Smooth muscle cell (in vitro differentiated cells): Measurements from ENCODE around the gene CTNNA3. TPM values are rescaled to one million over a fixed set of nuclear protein-coding genes. Genes with fewer than 3 reads are reported as not detected.

ENCODE experiments used
- DNase-seq: peaks from one replicate; lab custom pipeline; 2025; ENCODE audit not compliant: unreplicated experiment; lab: John Stamatoyannopoulos, UW
- H2AFZ ChIP-seq: fragments of 200-600 bp; sonication (generic); 2 replicates; pipeline ENCODE4 v1.6.0; 2016; ENCODE audit warnings: antibody characterized with exemption, low read depth, mild to moderate bottlenecking
- H3F3A ChIP-seq: fragments of 200-600 bp; sonication (generic); 2 replicates; pipeline ENCODE4 v1.6.0; 2017; ENCODE audit warnings: antibody characterized with exemption, low read depth
- H3K27ac ChIP-seq: fragments of 200-600 bp; sonication (generic); 2 replicates; pipeline ENCODE4 v1.5.1; 2016; ENCODE audit warnings: low read depth, mild to moderate bottlenecking
- H3K27me3 ChIP-seq: fragments of 200-600 bp; sonication (generic); 2 replicates; pipeline ENCODE4 v1.6.1; 2016; ENCODE audit warnings: low read depth, mild to moderate bottlenecking
- H3K36me3 ChIP-seq: fragments of 200-600 bp; sonication (generic); 2 replicates; pipeline ENCODE4 v1.5.1; 2016; ENCODE audit warnings: low read depth
- H3K4me1 ChIP-seq: fragments of 200-600 bp; sonication (generic); 2 replicates; pipeline ENCODE4 v1.5.1; 2016; ENCODE audit warnings: low read depth
- H3K4me2 ChIP-seq: fragments of 200-600 bp; sonication (generic); 2 replicates; pipeline ENCODE4 v1.6.0; 2016; ENCODE audit warnings: mild to moderate bottlenecking
- H3K4me3 ChIP-seq: fragments of 200-600 bp; sonication (generic); 2 replicates; pipeline ENCODE4 v1.5.1; 2016; ENCODE audit warnings: mild to moderate bottlenecking
- H3K79me2 ChIP-seq: fragments of 200-600 bp; sonication (generic); 2 replicates; pipeline ENCODE4 v1.6.0; 2016; ENCODE audit warnings: low read depth, mild to moderate bottlenecking
- H3K9ac ChIP-seq: fragments of 200-600 bp; sonication (generic); 2 replicates; pipeline ENCODE4 v1.6.0; 2016; ENCODE audit warnings: low read depth
- H3K9me3 ChIP-seq: fragments of 200-600 bp; sonication (generic); replicated peaks from 2 replicates; pipeline ENCODE4 v1.5.1; 2016; ENCODE audit warnings: low read depth
- H4K20me1 ChIP-seq: fragments of 200-600 bp; sonication (generic); 2 replicates; pipeline ENCODE4 v1.6.0; 2016; ENCODE audit warnings: low read depth
- CTCF ChIP-seq: fragments of 200-600 bp; sonication (generic); IDR thresholded peaks from 2 replicates; pipeline ENCODE4 v1.5.1; 2017; ENCODE audit warnings: borderline replicate concordance, mild to moderate bottlenecking, antibody characterized with exemption; ENCODE audit not compliant: insufficient read depth, poor library complexity, severe bottlenecking
- WGBS: methylation state at CpG from one replicate; pipeline ENCODE4 v1.1.7; 2016; ENCODE audit warnings: low lambda C conversion rate; 5-methylcytosine and 5-hydroxymethylcytosine counted together
- polyA plus RNA-seq: library from polyadenylated mRNA; unstranded; fragments of >200 nt; fragmentation: Nextera tagmentation; extraction: Ambion mirVana; gene quantifications from 2 replicates; pipeline ENCODE4 v1.2.1, GENCODE V29; 2016
- total RNA-seq: library from RNA; depleted of rRNA; stranded (reverse); fragments of >200 nt; gene quantifications from 2 replicates; pipeline ENCODE4 v1.2.3, GENCODE V29; 2014

The CTNNA3 gene
- total and polyA plus RNA-seq, 2 experiments from 2014 or later: 1.3 TPM; not detected in 1

- 84% methylated on average over 1 of the region's 1 CpG for WGBS
- no peak for DNase-seq
- H3K36me3 ChIP-seq: no peaks in the 10 kb centered on the region
Measured at GRCh38 chr10:67119651-67120050, 576.3 kb downstream of the CTNNA3 start.

GRCh38 chr10:67115972-67116371, 580.0 kb downstream of the CTNNA3 start:
- no peak for DNase-seq
- Histone ChIP-seq H3K4me2 (no peak overlapping the region), H3F3A (no peaks in the 10 kb centered on the region), H3K27ac (no peak overlapping the region), H3K9ac (no peak overlapping the region), H3K9me3 (no peaks in the 10 kb centered on the region), H2AFZ (no peak overlapping the region), H3K4me3 (no peak overlapping the region), H3K36me3 (no peaks in the 10 kb centered on the region), H4K20me1 (no peaks in the 10 kb centered on the region), H3K79me2 (no peaks in the 10 kb centered on the region), H3K4me1 (no peaks in the 10 kb centered on the region), H3K27me3 (no peaks in the 10 kb centered on the region)
- 78% methylated on average over 1 of the region's 1 CpG for WGBS
- TF ChIP-seq CTCF: no peak

More at GRCh38 chr10:67119651-67120050, 576.3 kb downstream of the CTNNA3 start:
- no peaks in the 10 kb centered on the region for H3K27me3 ChIP-seq
- no peaks in the 10 kb centered on the region for H3K79me2 ChIP-seq
- no peak overlapping the region for H3K27ac ChIP-seq
- H3K9ac ChIP-seq: no peak overlapping the region
- H2AFZ ChIP-seq: no peak overlapping the region
- no peak overlapping the region for H3K4me3 ChIP-seq
- no peaks in the 10 kb centered on the region for H3F3A ChIP-seq
- H3K9me3 ChIP-seq: no peaks in the 10 kb centered on the region
- H3K4me2 ChIP-seq: no peak overlapping the region
- H3K4me1 ChIP-seq: no peaks in the 10 kb centered on the region
- no peaks in the 10 kb centered on the region for H4K20me1 ChIP-seq
- no peak for TF ChIP-seq CTCF

- no peak for TF ChIP-seq CTCF
- no peak for DNase-seq
- Histone ChIP-seq H3K4me1 (no peaks in the 10 kb centered on the region), H3K79me2 (no peaks in the 10 kb centered on the region), H3K4me2 (no peak overlapping the region), H2AFZ (no peak overlapping the region), H3K4me3 (no peak overlapping the region), H3K27ac (no peak overlapping the region), H3K9me3 (no peaks in the 10 kb centered on the region), H3F3A (no peaks in the 10 kb centered on the region), H3K36me3 (no peaks in the 10 kb centered on the region), H3K9ac (no peak overlapping the region), H4K20me1 (no peaks in the 10 kb centered on the region), H3K27me3 (no peaks in the 10 kb centered on the region)
- 93% methylated on average over 2 of the region's 2 CpGs for WGBS
Measured at GRCh38 chr10:67114945-67115344, 581.0 kb downstream of the CTNNA3 start.

GRCh38 chr10:67112765-67113164, 583.2 kb downstream of the CTNNA3 start:
- Histone ChIP-seq H3K4me3 (no peak overlapping the region), H3K36me3 (no peaks in the 10 kb centered on the region)
- TF ChIP-seq CTCF: no peak

More at GRCh38 chr10:67112765-67113164, 583.2 kb downstream of the CTNNA3 start:
- Histone ChIP-seq H3F3A (no peaks in the 10 kb centered on the region), H3K9me3 (no peaks in the 10 kb centered on the region), H3K79me2 (no peaks in the 10 kb centered on the region), H4K20me1 (no peaks in the 10 kb centered on the region), H3K27ac (no peak overlapping the region), H3K4me1 (no peaks in the 10 kb centered on the region), H3K27me3 (no peaks in the 10 kb centered on the region), H3K9ac (no peak overlapping the region), H3K4me2 (no peak overlapping the region), H2AFZ (no peak overlapping the region)
- WGBS: 94% methylated on average over 1 of the region's 1 CpG
- DNase-seq: no peak
